Type B pancreatic cell (in vitro differentiated cells): ENCODE measurements around the gene ARIH1. TPM values are rescaled to one million over a fixed set of nuclear protein-coding genes. Genes with fewer than 3 reads are reported as not detected.

ENCODE experiments used
- DNase-seq: peaks from one replicate; pipeline ENCODE4 v3.0.0; 2021; ENCODE audit warnings: mixed read lengths; ENCODE audit not compliant: unreplicated experiment; ENCODE audit errors: extremely low spot score
- H3K27ac Mint-ChIP-seq: 2 replicates; pipeline ENCODE4 v1.8.0; 2021; ENCODE audit warnings: mild to moderate bottlenecking, mixed read lengths
- H3K27me3 Mint-ChIP-seq: 2 replicates; pipeline ENCODE4 v1.8.0; 2021; ENCODE audit warnings: mixed read lengths
- H3K36me3 Mint-ChIP-seq: 2 replicates; pipeline ENCODE4 v1.8.0; 2021; ENCODE audit warnings: mixed read lengths
- H3K4me1 Mint-ChIP-seq: one replicate; pipeline ENCODE4 v1.8.0; 2021; ENCODE audit warnings: mixed read lengths; ENCODE audit not compliant: unreplicated experiment
- H3K4me3 Mint-ChIP-seq: 2 replicates; pipeline ENCODE4 v1.8.0; 2021; ENCODE audit warnings: mild to moderate bottlenecking, mixed read lengths
- H3K9me3 Mint-ChIP-seq: 2 replicates; pipeline ENCODE4 v1.8.0; 2021; ENCODE audit warnings: mixed read lengths
- total RNA-seq: library from RNA; stranded (reverse); gene quantifications from 2 replicates; pipeline ENCODE4 v1.2.1, GENCODE V29; 2021; ENCODE audit warnings: low replicate concordance
- TF ChIP-seq, protein P1 (sequence below): fragments of 200-600 bp; sonication (generic); conservative IDR thresholded peaks from 2 replicates; pipeline ENCODE4 v1.5.0; 2021; ENCODE audit warnings: antibody characterized with exemption, mild to moderate bottlenecking

Gene ARIH1
- total RNA-seq, 1 donor from 2014 or later: 172 TPM

DNA sequence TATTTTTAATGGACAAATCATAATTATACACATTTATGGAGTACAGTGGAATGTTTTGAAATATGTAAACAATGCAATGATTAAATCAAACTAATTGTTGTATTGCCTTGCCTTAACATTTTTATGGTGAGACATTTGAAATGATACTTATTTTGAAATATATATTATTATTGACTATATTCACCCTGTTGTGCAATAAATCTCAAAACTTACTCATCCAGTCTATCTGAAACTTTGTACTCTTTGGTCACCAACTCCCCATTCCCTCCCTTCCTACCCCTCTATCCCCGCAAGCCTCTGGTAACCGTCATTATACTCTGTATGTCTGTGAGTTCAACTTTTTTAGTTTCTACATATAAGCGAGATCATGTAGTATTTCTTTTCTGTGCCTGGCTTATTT is 105.7 kb downstream of the ARIH1 start:
- no peak for DNase-seq
- TF ChIP-seq, protein P1, sequence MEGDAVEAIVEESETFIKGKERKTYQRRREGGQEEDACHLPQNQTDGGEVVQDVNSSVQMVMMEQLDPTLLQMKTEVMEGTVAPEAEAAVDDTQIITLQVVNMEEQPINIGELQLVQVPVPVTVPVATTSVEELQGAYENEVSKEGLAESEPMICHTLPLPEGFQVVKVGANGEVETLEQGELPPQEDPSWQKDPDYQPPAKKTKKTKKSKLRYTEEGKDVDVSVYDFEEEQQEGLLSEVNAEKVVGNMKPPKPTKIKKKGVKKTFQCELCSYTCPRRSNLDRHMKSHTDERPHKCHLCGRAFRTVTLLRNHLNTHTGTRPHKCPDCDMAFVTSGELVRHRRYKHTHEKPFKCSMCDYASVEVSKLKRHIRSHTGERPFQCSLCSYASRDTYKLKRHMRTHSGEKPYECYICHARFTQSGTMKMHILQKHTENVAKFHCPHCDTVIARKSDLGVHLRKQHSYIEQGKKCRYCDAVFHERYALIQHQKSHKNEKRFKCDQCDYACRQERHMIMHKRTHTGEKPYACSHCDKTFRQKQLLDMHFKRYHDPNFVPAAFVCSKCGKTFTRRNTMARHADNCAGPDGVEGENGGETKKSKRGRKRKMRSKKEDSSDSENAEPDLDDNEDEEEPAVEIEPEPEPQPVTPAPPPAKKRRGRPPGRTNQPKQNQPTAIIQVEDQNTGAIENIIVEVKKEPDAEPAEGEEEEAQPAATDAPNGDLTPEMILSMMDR: no peak
- no peaks in the 10 kb centered on the region for H3K27me3 Mint-ChIP-seq
- no peak overlapping the region for H3K4me3 Mint-ChIP-seq
- peaks cover 6% of the 10 kb centered on the region for H3K9me3 Mint-ChIP-seq
- no peak overlapping the region for H3K27ac Mint-ChIP-seq
- no peaks in the 10 kb centered on the region for H3K4me1 Mint-ChIP-seq
- H3K36me3 Mint-ChIP-seq: peaks cover 54% of the 10 kb centered on the region

DNA sequence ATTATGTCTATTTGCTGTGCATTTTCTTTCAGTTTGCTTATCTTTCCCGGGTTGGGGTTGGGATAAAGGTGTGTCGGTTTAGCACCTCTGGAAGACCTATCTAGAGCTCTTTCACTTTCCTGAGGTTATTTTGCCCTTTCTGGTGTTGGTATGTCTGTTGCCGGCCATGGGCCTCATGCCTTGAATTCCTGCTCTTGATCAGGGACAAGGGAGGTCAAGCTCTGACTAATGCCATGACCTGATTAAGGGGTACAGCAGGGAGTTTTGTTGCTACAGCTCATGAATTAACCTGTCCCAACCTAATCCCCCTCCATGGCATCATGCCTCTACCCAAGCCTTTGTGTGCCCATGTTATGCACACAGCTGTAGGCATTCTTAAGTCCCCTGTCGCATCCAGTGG is 109.9 kb downstream of the ARIH1 start:
- TF ChIP-seq, protein P1: no peak
- H3K4me1 Mint-ChIP-seq: no peaks in the 10 kb centered on the region
- no peaks in the 10 kb centered on the region for H3K27me3 Mint-ChIP-seq
- peak overlapping the region; percentile 46 for H3K27ac Mint-ChIP-seq
- peaks cover 39% of the 10 kb centered on the region for H3K36me3 Mint-ChIP-seq
- no peaks in the 10 kb centered on the region for H3K9me3 Mint-ChIP-seq
- no peak for DNase-seq
- no peak overlapping the region for H3K4me3 Mint-ChIP-seq

GRCh38 chr15:72585025-72585424 is 110.9 kb downstream of the ARIH1 start:
- Mint-ChIP-seq H3K36me3 (peaks cover 33% of the 10 kb centered on the region), H3K27me3 (no peaks in the 10 kb centered on the region)

GRCh38 chr15:72585476-72586058 is 111.4 kb downstream of the ARIH1 start:
- TF ChIP-seq, protein P1: no peak
- Mint-ChIP-seq H3K27me3 (no peaks in the 10 kb centered on the region), H3K9me3 (no peaks in the 10 kb centered on the region), H3K36me3 (peaks cover 29% of the 10 kb centered on the region), H3K4me3 (no peak overlapping the region), H3K4me1 (no peaks in the 10 kb centered on the region), H3K27ac (no peak overlapping the region)
- DNase-seq: no peak

More at GRCh38 chr15:72585025-72585424, 110.9 kb downstream of the ARIH1 start:
- H3K27ac Mint-ChIP-seq: no peak overlapping the region
- no peak overlapping the region for H3K4me3 Mint-ChIP-seq
- H3K9me3 Mint-ChIP-seq: no peaks in the 10 kb centered on the region
- TF ChIP-seq, protein P1: no peak
- no peak for DNase-seq
- no peaks in the 10 kb centered on the region for H3K4me1 Mint-ChIP-seq

- Mint-ChIP-seq H3K27me3 (no peaks in the 10 kb centered on the region), H3K27ac (no peak overlapping the region), H3K4me1 (no peaks in the 10 kb centered on the region), H3K4me3 (no peak overlapping the region), H3K9me3 (no peaks in the 10 kb centered on the region), H3K36me3 (peaks cover 17% of the 10 kb centered on the region)
- no peak for DNase-seq
- TF ChIP-seq, protein P1: no peak
Observed at GRCh38 chr15:72588096-72588495, 114.0 kb downstream of the ARIH1 start.

DNA sequence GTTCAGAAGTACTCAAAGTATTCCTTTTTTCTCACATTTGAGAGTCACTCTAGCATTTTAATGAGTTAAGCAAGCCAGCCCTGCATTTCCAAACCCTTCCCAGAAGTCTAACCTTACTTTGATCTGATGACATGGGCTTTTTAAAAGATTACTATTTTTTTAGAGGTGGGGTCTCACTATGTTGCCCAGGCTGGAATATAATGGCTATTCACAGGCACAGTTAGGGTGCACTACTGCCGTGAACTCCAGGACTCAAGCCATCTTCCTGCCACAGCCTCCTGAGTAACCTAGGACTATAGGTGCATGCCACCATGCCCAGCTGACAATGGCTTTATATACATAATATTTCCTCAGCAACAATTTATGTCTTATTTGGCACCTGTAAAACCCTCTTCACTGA is 116.3 kb downstream of the ARIH1 start:
- Mint-ChIP-seq H3K36me3 (peaks cover 8% of the 10 kb centered on the region), H3K9me3 (no peaks in the 10 kb centered on the region)

More for the DNA sequence above, 116.3 kb downstream of the ARIH1 start:
- H3K4me3 Mint-ChIP-seq: no peak overlapping the region
- TF ChIP-seq, protein P1: no peak
- H3K27me3 Mint-ChIP-seq: no peaks in the 10 kb centered on the region
- no peak for DNase-seq
- H3K4me1 Mint-ChIP-seq: no peaks in the 10 kb centered on the region
- no peak overlapping the region for H3K27ac Mint-ChIP-seq
